HuH-7.5 (cell line): Measurements from ENCODE around the gene TSACC.
A peak's percentile ranks its signal among the peaks of the same experiment; 100 is the strongest.
"Not testable (repeated sequence)": the region's sequence is repeated elsewhere in the genome, so short reads cannot be mapped to it uniquely, and the experiment has no call there.

Experiments used
- DNase-seq: peaks from one replicate; pipeline ENCODE4 v3.0.0; 2011; ENCODE audit warnings: low spot score

Gene TSACC

DNA sequence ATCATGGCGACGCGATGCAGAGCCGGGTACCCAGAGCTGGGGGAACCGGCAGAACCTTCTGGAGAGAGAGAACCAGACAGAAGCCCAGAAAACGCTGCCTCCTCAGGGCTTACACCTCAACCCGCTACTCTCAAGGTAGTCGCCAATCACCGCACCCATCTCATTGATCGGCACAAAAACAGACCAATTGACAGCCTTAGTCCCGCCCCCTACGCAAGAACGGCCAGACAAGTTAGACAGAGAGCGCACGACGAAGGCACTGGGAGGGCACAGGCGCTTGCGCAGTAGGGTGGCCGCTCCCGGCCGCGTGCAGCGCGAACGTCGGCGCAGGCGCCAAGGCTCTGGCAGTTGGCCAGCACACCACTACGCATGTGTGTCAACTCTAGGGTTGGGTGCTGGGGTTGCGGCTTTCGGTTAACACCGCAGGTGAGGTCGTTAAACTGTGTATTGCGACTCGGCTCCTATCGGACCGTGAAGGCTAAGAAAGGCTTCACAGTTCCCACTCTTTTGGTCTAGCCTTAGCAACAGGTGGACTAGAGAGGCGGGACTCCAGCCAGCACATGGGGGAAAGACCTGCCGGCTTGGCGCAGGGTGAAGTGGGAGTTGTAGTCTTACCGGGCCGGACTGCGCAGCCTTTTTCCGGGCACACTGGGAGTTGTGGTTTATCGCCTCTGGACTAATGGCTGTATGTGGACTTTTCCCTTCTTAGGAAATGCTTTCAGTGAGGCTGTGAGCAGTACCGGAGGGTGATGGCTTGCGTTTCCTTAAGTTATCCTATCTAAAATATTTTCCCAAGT is at the start of gene TSACC, which contains the start of gene CCT3:
Gene TSACC, plus strand, starts transcription at position 347 of the 797 bp plus-strand sequence. CDS start 1,232 bp downstream, outside the sequence.
Gene CCT3, minus strand, starts transcription at position 113 of the 797 bp plus-strand sequence. Its CDS starts 108 bp downstream, at position 5.
- DNase-seq, result peak; percentile 97

- DNase-seq, result no peak
Measured at GRCh38 chr1:156289857-156290256, 48.5 kb upstream of the TSACC start.

GRCh38 chr1:156291226-156292061 is 46.9 kb upstream of the TSACC start:
- DNase-seq, result peak; percentile 93

DNA sequence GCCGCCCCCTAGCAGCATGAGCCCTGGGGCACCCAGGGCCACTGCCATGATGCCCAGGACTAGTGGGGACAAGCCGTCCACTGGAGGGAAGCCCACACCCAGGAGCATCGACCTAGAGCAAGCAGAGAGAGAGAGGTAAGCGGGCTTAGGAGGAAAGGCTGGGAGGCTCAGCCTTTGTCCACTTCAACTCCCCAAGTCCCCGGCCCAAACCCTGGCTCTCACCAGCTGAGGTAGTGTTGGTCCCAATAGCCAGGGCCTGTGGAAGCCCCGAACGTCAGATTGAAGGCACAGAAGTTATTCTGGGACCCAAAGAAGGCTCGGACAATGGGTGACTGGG is 45.3 kb upstream of the TSACC start:
- no peak for DNase-seq

GRCh38 chr1:156293895-156294294 is 44.4 kb upstream of the TSACC start:
- no peak for DNase-seq

DNA sequence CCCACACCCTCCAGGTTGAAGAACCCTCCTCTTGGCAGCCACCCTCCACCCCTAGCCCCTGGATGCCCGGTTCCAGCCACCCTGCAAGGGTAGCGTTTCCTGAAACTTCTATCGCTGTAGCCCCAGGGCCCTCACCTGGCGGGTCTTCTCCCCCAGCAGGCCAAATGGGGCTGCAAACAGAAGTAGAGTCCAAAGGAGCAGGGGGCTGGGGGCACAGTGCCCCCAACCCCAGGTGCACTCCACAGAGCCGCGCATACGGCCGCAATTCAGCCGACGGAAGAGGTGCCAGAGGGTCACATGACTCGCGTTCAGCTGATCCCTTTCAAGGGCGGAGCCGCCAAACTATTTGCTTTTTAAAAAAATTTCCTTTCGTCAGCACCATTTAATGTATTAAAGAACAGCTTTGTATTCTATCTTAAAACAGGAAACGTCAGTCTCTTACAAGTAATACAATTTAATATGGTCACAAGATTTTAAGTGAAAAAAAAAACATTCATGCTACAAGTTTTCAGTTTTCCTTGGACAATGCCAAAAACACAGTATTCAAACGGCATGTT is 42.9 kb upstream of the TSACC start, which contains the start of gene GLMP:
Gene GLMP, minus strand, starts transcription at position 289 of the 557 bp plus-strand sequence. Its CDS starts 34 bp downstream, at position 255.
- DNase-seq, result peak; percentile 71

- DNase-seq, result no peak
Measured at GRCh38 chr1:156298852-156299357, 39.4 kb upstream of the TSACC start, which contains the start of gene VHLL. VHLL (minus strand) TSS chr1:156299307; CDS start chr1:156299189, 118 bp downstream.

GRCh38 chr1:156303241-156303640 is 35.1 kb upstream of the TSACC start:
- no peak for DNase-seq

DNA sequence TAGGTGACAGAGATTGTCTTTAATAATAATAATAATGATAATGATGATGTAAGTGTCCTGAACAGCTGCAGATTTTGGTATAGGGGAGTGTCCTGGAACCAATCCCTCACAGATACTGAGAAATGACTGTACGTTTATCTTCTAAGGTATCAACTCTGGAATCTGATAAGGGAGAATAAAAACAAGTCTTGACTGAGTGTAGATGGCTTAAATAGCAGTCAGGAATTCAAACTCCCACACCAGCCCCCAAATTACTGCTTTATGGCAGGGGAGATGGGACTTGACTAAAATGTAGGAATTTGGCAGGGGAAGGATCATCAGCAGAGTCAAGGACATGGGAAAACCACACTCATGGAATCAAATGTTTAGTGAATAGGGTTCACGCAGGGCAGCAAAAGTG is 33.1 kb upstream of the TSACC start:
- DNase-seq, result no peak

- no peak for DNase-seq
Measured at GRCh38 chr1:156308078-156308477, 30.2 kb upstream of the TSACC start.

- no peak for DNase-seq
Measured at GRCh38 chr1:156310962-156311361, 27.4 kb upstream of the TSACC start.

GRCh38 chr1:156316909-156317308 is 21.4 kb upstream of the TSACC start:
- no peak for DNase-seq

DNA sequence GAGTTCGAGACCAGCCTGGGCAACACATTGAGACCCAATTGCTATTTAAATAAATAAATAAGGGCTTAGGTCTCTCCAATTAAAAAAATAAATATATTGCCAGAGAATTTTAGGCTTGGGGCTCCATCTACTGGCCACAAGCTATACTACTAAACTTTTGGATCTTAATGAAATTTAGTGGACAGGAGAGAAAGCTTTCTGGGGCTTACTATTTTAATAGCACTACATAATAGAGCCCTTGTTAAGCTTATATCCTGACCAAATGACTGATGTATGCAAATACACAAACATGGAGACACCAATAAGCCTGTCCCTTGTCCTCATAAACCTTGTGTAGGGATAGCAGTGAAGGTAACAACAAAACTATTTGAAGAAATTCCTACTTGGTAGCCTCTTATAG is 18.7 kb upstream of the TSACC start:
- no peak for DNase-seq

DNA sequence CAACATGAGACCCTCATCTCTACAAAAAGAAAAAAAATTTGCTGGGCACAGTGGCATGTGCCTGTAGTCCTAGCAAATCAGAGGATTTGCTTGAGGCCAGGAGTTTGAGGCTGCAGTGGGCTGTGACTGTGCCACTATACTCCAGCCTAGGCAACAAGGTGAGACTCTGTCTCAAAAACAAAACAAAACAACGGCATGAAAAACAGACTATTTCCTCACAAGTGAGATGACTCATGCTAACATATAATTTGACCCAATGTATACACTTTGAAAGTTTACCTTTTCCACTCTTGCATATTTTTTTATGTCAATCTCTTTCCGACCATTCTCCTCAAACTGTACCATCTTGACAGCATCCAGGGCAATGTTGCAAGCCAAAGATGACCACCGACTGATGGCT is 17.8 kb upstream of the TSACC start:
- DNase-seq, result no peak

DNA sequence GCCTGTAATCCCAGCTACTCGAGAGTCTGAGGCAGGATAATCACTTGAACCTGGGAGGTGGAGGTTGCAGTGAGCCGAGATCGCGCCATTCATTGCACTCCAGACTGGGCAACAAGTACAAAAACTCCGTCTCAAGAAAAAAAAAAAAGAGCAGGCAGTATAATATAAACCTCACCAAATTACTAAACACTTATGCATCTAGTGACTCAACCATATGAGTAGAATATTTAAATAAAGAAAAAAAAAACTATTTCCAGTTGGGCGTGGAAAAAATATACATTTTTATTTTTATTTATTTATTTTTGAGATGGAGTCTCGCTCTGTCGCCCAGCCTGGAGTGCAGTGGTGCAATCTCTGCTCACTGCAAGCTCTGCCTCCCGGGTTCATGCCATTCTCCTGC is 15.1 kb upstream of the TSACC start:
- DNase-seq, result not testable (repeated sequence)

DNA sequence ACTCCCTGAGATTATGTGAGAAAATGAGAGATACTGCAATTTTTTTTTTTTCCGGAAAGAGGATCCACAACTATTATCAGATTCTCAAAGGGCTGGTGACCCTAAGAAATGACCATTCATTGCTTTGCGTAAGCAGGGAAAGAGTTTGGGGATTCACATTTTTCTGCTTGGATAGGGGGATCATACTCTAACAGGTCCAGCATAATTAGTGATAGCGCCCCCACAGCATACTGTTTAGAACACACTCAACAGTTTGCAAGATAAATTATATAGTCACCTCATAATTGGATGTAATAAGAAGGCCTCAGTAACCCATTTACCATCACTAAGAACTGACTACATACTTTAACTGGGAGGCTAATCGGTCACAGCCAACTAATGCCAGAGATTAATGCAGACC is 2.1 kb upstream of the TSACC start:
- DNase-seq, result no peak

- no peak for DNase-seq
Measured at GRCh38 chr1:156337052-156337887, 1.1 kb upstream of the TSACC start.

GRCh38 chr1:156337888-156338179 is 492 bp upstream of the TSACC start:
- no peak for DNase-seq

GRCh38 chr1:156342166-156342955 is 4.0 kb downstream of the TSACC start:
- DNase-seq, result no peak

- no peak for DNase-seq
Measured at GRCh38 chr1:156344409-156344808, 6.1 kb downstream of the TSACC start.

- DNase-seq, result not testable (repeated sequence)
Measured at GRCh38 chr1:156346035-156346434, 7.7 kb downstream of the TSACC start.
